Calu3 (cell line): ENCODE results near the gene LCN1. TPM values are rescaled to one million over a fixed set of nuclear protein-coding genes. Genes with fewer than 3 reads are reported as not detected.

Experiments used
- BruUV-seq: library from RNA; stranded (reverse); fragments of 400-500 nt; replicated peaks from 2 replicates; lab custom pipeline; 2021; lab: Mats Ljungman, UMichigan
- CTCF ChIA-PET: fragments of 300-600 bp; sonication (Branson Sonifier 250); formaldehyde crosslinking; loops from one replicate; lab custom pipeline; 2022; ENCODE audit warnings: antibody characterized with exemption; lab: Charles Lee
- DNase-seq: peaks from one replicate; pipeline ENCODE4 v3.0.0; 2022
- H3K27ac Mint-ChIP-seq: one replicate; pipeline ENCODE4 v1.8.0; 2022; ENCODE audit warnings: mixed read lengths; ENCODE audit not compliant: unreplicated experiment
- H3K27me3 Mint-ChIP-seq: one replicate; pipeline ENCODE4 v1.8.0; 2022; ENCODE audit warnings: mixed read lengths; ENCODE audit not compliant: unreplicated experiment
- H3K36me3 Mint-ChIP-seq: one replicate; pipeline ENCODE4 v1.8.0; 2022; ENCODE audit warnings: mild to moderate bottlenecking, moderate library complexity, mixed read lengths; ENCODE audit not compliant: insufficient read depth, unreplicated experiment
- H3K4me1 Mint-ChIP-seq: one replicate; pipeline ENCODE4 v1.8.0; 2022; ENCODE audit warnings: mild to moderate bottlenecking, low read depth, mixed read lengths; ENCODE audit not compliant: unreplicated experiment
- H3K4me3 Mint-ChIP-seq: one replicate; pipeline ENCODE4 v1.8.0; 2022; ENCODE audit warnings: mild to moderate bottlenecking, low read depth, moderate library complexity, mixed read lengths; ENCODE audit not compliant: unreplicated experiment
- H3K9me3 Mint-ChIP-seq: one replicate; pipeline ENCODE4 v1.8.0; 2022; ENCODE audit warnings: low read depth, mixed read lengths; ENCODE audit not compliant: unreplicated experiment
- intact Hi-C: fragments of 100-400 bp; cut with micrococcal nuclease; formaldehyde crosslinking; loops from one replicate; pipeline ENCODE4 v1.10.0; 2022; ENCODE audit not compliant: unreplicated experiment
- total RNA-seq: library from RNA; stranded (reverse); gene quantifications from 2 replicates; pipeline ENCODE4 v1.2.3, GENCODE V29; 2022
- TF ChIP-seq, protein P1 (sequence below): fragments of 200-600 bp; IDR thresholded peaks from one replicate; pipeline ENCODE4 v1.8.0; 2022; ENCODE audit warnings: antibody characterized with exemption; ENCODE audit not compliant: unreplicated experiment

Gene LCN1
- total RNA-seq, 1 experiment from 2014 or later: not detected

DNA sequence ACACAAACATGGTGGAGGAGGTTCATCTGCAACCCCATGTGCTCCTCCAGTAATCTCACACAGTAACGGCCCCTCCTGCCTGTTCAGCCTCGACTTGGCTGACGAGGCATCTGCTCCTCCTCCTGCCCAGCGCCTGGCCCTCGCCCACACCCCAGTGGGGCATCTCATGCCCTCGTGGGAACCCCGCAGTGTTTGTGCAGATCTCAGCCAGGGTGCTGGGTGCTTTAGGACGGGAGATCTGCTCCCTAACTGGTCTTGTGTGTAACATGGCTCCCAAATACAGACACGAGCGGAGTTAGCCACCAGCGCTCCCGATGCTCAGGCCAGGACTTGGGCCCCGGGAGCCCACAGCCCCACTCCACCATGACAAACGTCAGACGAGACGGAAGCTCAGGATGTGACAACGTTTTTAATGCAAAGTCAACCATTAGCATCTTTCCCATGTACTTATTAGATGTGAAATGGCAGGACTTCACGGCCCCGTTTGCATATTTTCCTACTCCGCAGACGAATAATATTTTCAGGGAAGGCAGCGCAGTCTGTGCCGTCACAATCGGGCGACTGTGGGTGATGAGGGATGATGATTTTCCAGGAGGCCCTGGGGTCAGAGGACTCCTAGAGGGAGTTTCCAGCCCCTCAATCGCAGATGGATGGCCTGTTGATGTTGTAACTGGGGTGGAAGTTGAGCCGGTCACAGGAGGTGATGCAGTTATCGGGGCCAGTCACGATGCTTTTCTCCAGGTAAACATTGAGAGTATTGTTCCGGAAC is 26.3 kb upstream of the LCN1 start:
- TF ChIP-seq, protein P1, sequence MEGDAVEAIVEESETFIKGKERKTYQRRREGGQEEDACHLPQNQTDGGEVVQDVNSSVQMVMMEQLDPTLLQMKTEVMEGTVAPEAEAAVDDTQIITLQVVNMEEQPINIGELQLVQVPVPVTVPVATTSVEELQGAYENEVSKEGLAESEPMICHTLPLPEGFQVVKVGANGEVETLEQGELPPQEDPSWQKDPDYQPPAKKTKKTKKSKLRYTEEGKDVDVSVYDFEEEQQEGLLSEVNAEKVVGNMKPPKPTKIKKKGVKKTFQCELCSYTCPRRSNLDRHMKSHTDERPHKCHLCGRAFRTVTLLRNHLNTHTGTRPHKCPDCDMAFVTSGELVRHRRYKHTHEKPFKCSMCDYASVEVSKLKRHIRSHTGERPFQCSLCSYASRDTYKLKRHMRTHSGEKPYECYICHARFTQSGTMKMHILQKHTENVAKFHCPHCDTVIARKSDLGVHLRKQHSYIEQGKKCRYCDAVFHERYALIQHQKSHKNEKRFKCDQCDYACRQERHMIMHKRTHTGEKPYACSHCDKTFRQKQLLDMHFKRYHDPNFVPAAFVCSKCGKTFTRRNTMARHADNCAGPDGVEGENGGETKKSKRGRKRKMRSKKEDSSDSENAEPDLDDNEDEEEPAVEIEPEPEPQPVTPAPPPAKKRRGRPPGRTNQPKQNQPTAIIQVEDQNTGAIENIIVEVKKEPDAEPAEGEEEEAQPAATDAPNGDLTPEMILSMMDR: no peak
- Mint-ChIP-seq H3K36me3 (peaks cover 8% of the 10 kb centered on the region), H3K27ac (no peak overlapping the region), H3K4me1 (no peaks in the 10 kb centered on the region), H3K4me3 (no peak overlapping the region), H3K27me3 (no peaks in the 10 kb centered on the region), H3K9me3 (no peaks in the 10 kb centered on the region)
- DNase-seq: no peak
- BruUV-seq: no TSS peak
- CTCF ChIA-PET: no interaction called here
- intact Hi-C loops: no loop called here

DNA sequence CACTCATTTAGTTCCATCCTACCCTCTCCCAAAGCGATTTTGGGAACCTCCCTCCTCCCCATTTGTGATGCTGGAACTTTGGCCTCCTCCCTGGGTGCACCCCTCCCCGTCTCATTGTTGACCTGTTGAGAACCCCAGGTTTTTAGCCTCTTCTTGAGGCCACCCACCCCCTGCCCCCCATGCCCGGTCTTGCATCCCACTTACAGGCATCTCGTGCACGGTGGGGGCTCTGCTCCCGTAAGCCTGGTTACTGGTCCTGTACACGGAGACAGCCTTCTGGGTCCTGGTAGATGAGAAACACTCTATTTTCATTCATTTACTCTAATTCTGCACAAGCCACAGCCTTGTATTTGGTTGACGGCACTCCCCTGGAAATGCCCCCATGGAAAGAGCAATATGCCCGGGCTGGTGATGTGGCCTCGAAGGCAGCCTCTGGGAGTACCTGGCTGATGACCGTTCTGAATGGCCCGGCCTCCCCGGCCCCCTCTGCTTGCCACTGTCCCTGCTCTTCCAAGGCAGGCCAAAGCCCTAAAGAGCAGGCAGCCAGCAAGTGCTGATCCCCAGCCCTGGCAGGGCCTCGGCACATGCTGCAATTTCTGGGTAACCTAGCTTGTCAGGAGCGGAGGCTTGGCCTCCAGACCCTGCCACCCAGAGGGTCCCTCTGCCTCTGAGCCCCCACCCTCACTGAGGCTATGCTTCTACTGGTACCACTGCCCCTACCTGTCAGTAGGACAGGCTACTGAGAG is 22.7 kb upstream of the LCN1 start:
- BruUV-seq: no TSS peak
- Mint-ChIP-seq H3K27me3 (no peaks in the 10 kb centered on the region), H3K9me3 (no peaks in the 10 kb centered on the region), H3K27ac (no peak overlapping the region), H3K4me3 (no peak overlapping the region), H3K4me1 (no peaks in the 10 kb centered on the region), H3K36me3 (peaks cover 36% of the 10 kb centered on the region)
- intact Hi-C loops: no loop called here
- no peak for DNase-seq
- CTCF ChIA-PET: no interaction called here
- TF ChIP-seq, protein P1: no peak

DNA sequence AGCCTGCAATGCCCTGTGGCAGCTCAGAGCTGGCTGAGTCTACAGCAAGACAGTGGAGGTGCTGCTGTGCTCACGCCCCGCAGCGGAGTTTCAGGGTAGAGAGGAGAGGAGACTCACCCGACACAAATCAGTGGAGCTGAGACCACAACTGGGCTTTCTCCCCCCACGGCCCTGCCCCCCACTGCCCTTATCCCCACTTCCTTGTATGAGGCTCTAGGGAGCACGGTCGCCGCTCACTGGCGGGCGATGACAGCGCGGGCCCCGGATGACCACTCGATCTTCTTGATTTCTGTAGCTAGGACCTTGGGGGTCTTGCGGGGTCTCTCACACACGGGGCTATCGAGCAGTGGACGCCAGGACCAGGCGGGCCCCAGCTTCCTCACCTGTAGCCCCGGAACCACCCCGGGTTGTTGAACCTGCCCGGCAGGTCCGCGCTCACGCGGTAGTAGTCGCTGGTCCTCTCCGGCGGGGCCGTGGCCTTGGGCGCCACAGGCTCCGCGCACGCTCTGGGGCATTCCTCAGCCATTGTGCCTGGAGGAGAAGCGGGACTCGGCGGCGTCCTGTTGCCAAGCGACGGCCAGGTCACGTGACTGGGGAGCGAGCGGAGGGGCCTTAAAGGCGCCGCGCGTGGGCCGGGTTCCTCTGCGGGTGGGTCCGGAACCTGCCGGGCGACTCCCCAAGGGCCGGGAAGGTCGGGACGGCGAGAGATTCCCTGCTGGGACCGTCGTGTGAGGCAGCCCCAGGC is 21.7 kb upstream of the LCN1 start:
- peaks cover 37% of the 10 kb centered on the region for H3K36me3 Mint-ChIP-seq
- intact Hi-C loops: no loop called here

DNA sequence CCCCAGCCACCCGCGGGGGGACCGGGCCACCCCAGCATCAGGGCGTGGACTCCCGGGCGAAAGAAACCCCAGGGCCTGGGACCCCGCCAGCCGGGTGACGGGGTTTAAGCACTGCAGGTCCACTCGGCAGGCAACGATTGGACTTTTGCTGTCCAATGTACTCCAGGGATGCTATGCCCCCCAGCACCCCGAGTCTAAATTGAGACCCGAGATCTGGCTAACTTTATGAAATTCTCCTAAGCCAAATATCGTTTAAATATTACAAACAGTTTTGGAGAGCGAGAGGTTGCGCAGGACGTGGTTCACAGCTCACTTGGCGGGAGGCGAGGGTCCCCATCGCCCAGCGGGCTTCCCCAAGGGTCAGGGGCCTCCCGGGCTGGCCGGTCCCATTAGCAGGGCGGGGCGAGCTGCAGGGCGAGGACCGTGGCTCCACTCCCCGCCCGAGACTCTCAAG is 21.1 kb upstream of the LCN1 start:
- Mint-ChIP-seq H3K4me3 (peak overlapping the region; percentile 87), H3K4me1 (no peaks in the 10 kb centered on the region), H3K27ac (peak overlapping the region; percentile 74), H3K9me3 (no peaks in the 10 kb centered on the region), H3K27me3 (no peaks in the 10 kb centered on the region), H3K36me3 (peaks cover 43% of the 10 kb centered on the region)
- TF ChIP-seq, protein P1: no peak
- DNase-seq: no peak
- intact Hi-C loops: no loop called here
- CTCF ChIA-PET: no interaction called here
- no TSS peak for BruUV-seq

More for the DNA sequence above, 21.7 kb upstream of the LCN1 start:
- TF ChIP-seq, protein P1: no peak
- H3K27me3 Mint-ChIP-seq: no peaks in the 10 kb centered on the region
- no TSS peak for BruUV-seq
- CTCF ChIA-PET: no interaction called here
- H3K4me1 Mint-ChIP-seq: no peaks in the 10 kb centered on the region
- H3K9me3 Mint-ChIP-seq: no peaks in the 10 kb centered on the region
- H3K4me3 Mint-ChIP-seq: peak overlapping the region; percentile 87
- peak overlapping the region; percentile 44 for H3K27ac Mint-ChIP-seq
- peak; percentile 84 for DNase-seq
